ENCODE results near the gene ZNF222.
A peak's percentile ranks its signal among the peaks of the same experiment; 100 is the strongest.

The ZNF222 gene

GRCh38 chr19:44019498-44019897 lies 5.7 kb upstream of the ZNF222 start:
- Histone ChIP-seq H3K4me1 (no peaks in the 10 kb centered on the region), H3K36me3 (ENCODE audit: control insufficient read depth, insufficient read depth, low read length) (no peaks in the 10 kb centered on the region), H3K4me3 (ENCODE audit: low read depth, low read length) (no peak overlapping the region), H3K27ac (no peak overlapping the region), H3K4me2 (ENCODE audit: low read length) (no peak overlapping the region), H3K9me3 (ENCODE audit: control insufficient read depth, low read length) (no peaks in the 10 kb centered on the region), H3K79me2 (no peaks in the 10 kb centered on the region), H3K27me3 (ENCODE audit: control insufficient read depth, insufficient read depth, low read length) (no peaks in the 10 kb centered on the region), H3K9ac (no peak overlapping the region), H2AFZ (no peak overlapping the region)
- no peak for TF ChIP-seq CTCF (IDR thresholded peaks at IDR 0.05)

GRCh38 chr19:44021221-44021620 lies 4.0 kb upstream of the ZNF222 start:
- Histone ChIP-seq H3K4me3 (ENCODE audit: low read depth, low read length) (no peak overlapping the region), H3K9ac (no peak overlapping the region), H3K4me1 (no peaks in the 10 kb centered on the region), H3K4me2 (ENCODE audit: low read length) (no peak overlapping the region), H3K27ac (no peak overlapping the region), H3K79me2 (no peaks in the 10 kb centered on the region), H3K27me3 (ENCODE audit: control insufficient read depth, insufficient read depth, low read length) (no peaks in the 10 kb centered on the region), H3K36me3 (ENCODE audit: control insufficient read depth, insufficient read depth, low read length) (no peaks in the 10 kb centered on the region), H2AFZ (no peak overlapping the region), H3K9me3 (ENCODE audit: control insufficient read depth, low read length) (no peaks in the 10 kb centered on the region)
- TF ChIP-seq CTCF (IDR thresholded peaks at IDR 0.05): no peak

GRCh38 chr19:44024900-44025216 lies 321 bp upstream of the ZNF222 start:
- H3K4me1 ChIP-seq: no peaks in the 10 kb centered on the region
- no peak for TF ChIP-seq CTCF (IDR thresholded peaks at IDR 0.05)
- no peaks in the 10 kb centered on the region for H3K27me3 ChIP-seq (ENCODE audit: control insufficient read depth, insufficient read depth, low read length)
- H3K79me2 ChIP-seq: no peaks in the 10 kb centered on the region
- no peak overlapping the region for H3K9ac ChIP-seq
- peak overlapping the region; percentile 79 for H2AFZ ChIP-seq
- H3K27ac ChIP-seq: peak overlapping the region; percentile 57
- peak overlapping the region; percentile 85 for H3K4me2 ChIP-seq (ENCODE audit: low read length)
- H3K36me3 ChIP-seq (ENCODE audit: control insufficient read depth, insufficient read depth, low read length): no peaks in the 10 kb centered on the region
- H3K4me3 ChIP-seq (ENCODE audit: low read depth, low read length): peak overlapping the region; percentile 95
- no peaks in the 10 kb centered on the region for H3K9me3 ChIP-seq (ENCODE audit: control insufficient read depth, low read length)

- H3K4me2 ChIP-seq (ENCODE audit: low read length): no peak overlapping the region
- no peak overlapping the region for H2AFZ ChIP-seq
- TF ChIP-seq CTCF (IDR thresholded peaks at IDR 0.05): no peak
- peaks cover under 1% of the 10 kb centered on the region for H3K36me3 ChIP-seq (ENCODE audit: control insufficient read depth, insufficient read depth, low read length)
- no peak overlapping the region for H3K4me3 ChIP-seq (ENCODE audit: low read depth, low read length)
- H3K79me2 ChIP-seq: no peaks in the 10 kb centered on the region
- H3K27ac ChIP-seq: no peak overlapping the region
- H3K9ac ChIP-seq: no peak overlapping the region
- no peaks in the 10 kb centered on the region for H3K4me1 ChIP-seq
- no peaks in the 10 kb centered on the region for H3K27me3 ChIP-seq (ENCODE audit: control insufficient read depth, insufficient read depth, low read length)
- H3K9me3 ChIP-seq (ENCODE audit: control insufficient read depth, low read length): no peaks in the 10 kb centered on the region
Observed at GRCh38 chr19:44026622-44027021, 1.4 kb downstream of the ZNF222 start.

GRCh38 chr19:44032001-44032610 lies 6.9 kb downstream of the ZNF222 start:
- Histone ChIP-seq H3K9ac (no peak overlapping the region), H3K27ac (no peak overlapping the region), H3K27me3 (ENCODE audit: control insufficient read depth, insufficient read depth, low read length) (no peaks in the 10 kb centered on the region), H3K4me3 (ENCODE audit: low read depth, low read length) (no peak overlapping the region), H2AFZ (no peak overlapping the region), H3K9me3 (ENCODE audit: control insufficient read depth, low read length) (no peaks in the 10 kb centered on the region), H3K4me1 (no peaks in the 10 kb centered on the region), H3K79me2 (no peaks in the 10 kb centered on the region), H3K36me3 (ENCODE audit: control insufficient read depth, insufficient read depth, low read length) (peaks cover 8% of the 10 kb centered on the region), H3K4me2 (ENCODE audit: low read length) (no peak overlapping the region)
- no peak for TF ChIP-seq CTCF (IDR thresholded peaks at IDR 0.05)
